Uterus (tissue), 2 donors: ENCODE results near the gene PMEPA1.

Experiments
- POLR2A ChIP-seq, 2 donors: fragments of 450-650 bp; IDR thresholded peaks; one replicate each; pipeline ENCODE4 v1.6.1; 2016; ENCODE audit warnings: antibody characterized with exemption in 2 of 2, mild to moderate bottlenecking in 1 of 2, moderate library complexity in 1 of 2
- TF ChIP-seq, protein P1 (sequence below), 4 experiments: fragments of 200-600 bp in 2 of 4; fragments of 450-650 bp in 2 of 4; sonication (generic) in 2 of 4; IDR thresholded peaks; one replicate each; pipeline ENCODE4 v1.5.1; 2016 to 2019; ENCODE audit warnings: antibody characterized with exemption in 4 of 4, mild to moderate bottlenecking in 2 of 4, moderate library complexity in 1 of 4

GRCh38 chr20:57618764-57619050 is 91.1 kb downstream of the PMEPA1 start:
- TF ChIP-seq, protein P1, sequence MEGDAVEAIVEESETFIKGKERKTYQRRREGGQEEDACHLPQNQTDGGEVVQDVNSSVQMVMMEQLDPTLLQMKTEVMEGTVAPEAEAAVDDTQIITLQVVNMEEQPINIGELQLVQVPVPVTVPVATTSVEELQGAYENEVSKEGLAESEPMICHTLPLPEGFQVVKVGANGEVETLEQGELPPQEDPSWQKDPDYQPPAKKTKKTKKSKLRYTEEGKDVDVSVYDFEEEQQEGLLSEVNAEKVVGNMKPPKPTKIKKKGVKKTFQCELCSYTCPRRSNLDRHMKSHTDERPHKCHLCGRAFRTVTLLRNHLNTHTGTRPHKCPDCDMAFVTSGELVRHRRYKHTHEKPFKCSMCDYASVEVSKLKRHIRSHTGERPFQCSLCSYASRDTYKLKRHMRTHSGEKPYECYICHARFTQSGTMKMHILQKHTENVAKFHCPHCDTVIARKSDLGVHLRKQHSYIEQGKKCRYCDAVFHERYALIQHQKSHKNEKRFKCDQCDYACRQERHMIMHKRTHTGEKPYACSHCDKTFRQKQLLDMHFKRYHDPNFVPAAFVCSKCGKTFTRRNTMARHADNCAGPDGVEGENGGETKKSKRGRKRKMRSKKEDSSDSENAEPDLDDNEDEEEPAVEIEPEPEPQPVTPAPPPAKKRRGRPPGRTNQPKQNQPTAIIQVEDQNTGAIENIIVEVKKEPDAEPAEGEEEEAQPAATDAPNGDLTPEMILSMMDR (IDR thresholded peaks at IDR 0.05): no peak
- TF ChIP-seq POLR2A (IDR thresholded peaks at IDR 0.05): no peak
